Stomach (tissue), 9 donors: ENCODE data around the gene DUSP12. TPM values are rescaled to one million over a fixed set of nuclear protein-coding genes. Genes with fewer than 3 reads are reported as not detected.
A peak's percentile ranks its signal among the peaks of the same experiment; 100 is the strongest.

Source experiments
- DNase-seq, 2 donors: peaks; one replicate each; pipeline versions ENCODE4 v3.0.0 to v3.0.0-alpha.2; 2013 to 2019
- H3K27ac ChIP-seq, 5 donors: fragments of 200-600 bp in 4 of 5; sonication (generic) in 4 of 5; one replicate each; pipeline ENCODE4 v1.5.1; 2013 to 2019; ENCODE audit warnings: mild to moderate bottlenecking in 1 of 5, moderate library complexity in 1 of 5
- H3K27me3 ChIP-seq, 3 donors: fragments of 200-600 bp; sonication (generic); one replicate each; pipeline ENCODE4 v1.5.1; 2017 to 2019; ENCODE audit warnings: mixed run types in 1 of 3
- H3K36me3 ChIP-seq, 4 donors: fragments of 200-600 bp; sonication (generic); 1 replicate in 3 of 4; 2 replicates in 1 of 4; pipeline ENCODE4 v1.5.1; 2016 to 2019
- H3K4me1 ChIP-seq, 4 donors: fragments of 200-600 bp; sonication (generic); one replicate each; pipeline ENCODE4 v1.5.1; 2016 to 2019
- H3K4me3 ChIP-seq, 4 donors: fragments of 200-600 bp; sonication (generic) in 3 of 4; one replicate each; pipeline ENCODE4 v1.5.1; 2016 to 2019; ENCODE audit warnings: mild to moderate bottlenecking in 1 of 4
- H3K9me3 ChIP-seq, 4 donors: fragments of 200-600 bp; sonication (generic); one replicate each; pipeline ENCODE4 v1.5.1; 2016 to 2019
- EP300 ChIP-seq: sonication (generic); formaldehyde crosslinking; IDR thresholded peaks from one replicate; pipeline ENCODE4 v1.6.1; 2017; ENCODE audit warnings: antibody characterized with exemption
- POLR2A ChIP-seq, 4 donors: fragments of 450-650 bp; IDR thresholded peaks; one replicate each; pipeline ENCODE4 v1.6.1; 2016; ENCODE audit warnings: antibody characterized with exemption in 4 of 4, control low read depth in 2 of 4, mild to moderate bottlenecking in 1 of 4, moderate library complexity in 1 of 4
- POLR2AphosphoS5 ChIP-seq, 3 donors: sonication (generic); formaldehyde crosslinking; IDR thresholded peaks; one replicate each; pipeline ENCODE4 v1.6.1; 2016; ENCODE audit warnings: antibody characterized with exemption in 3 of 3
- WGBS, 5 donors: extraction: QIAGEN DNeasy Blood & Tissue Kit in 3 of 5; methylation state at CpG; one replicate each; pipeline versions ENCODE4 v1.1.5 to v1.1.7; 2013 to 2018; 5-methylcytosine and 5-hydroxymethylcytosine counted together
- intact Hi-C: fragments of 100-400 bp; cut with DNase I; formaldehyde crosslinking; loops from one replicate; pipeline ENCODE4 v1.15.1; 2023; ENCODE audit warnings: low total_unique reads
- polyA plus RNA-seq, 3 donors: library from polyadenylated mRNA; stranded (reverse); fragments of 200-250 nt; gene quantifications; one replicate each; pipeline ENCODE4 v1.2.3, GENCODE V29; 2013
- total RNA-seq, 5 donors: library from RNA; depleted of rRNA; stranded (reverse); fragments of >200 nt; gene quantifications; one replicate each; pipeline versions ENCODE4 v1.1.0 to v1.2.3, GENCODE V29; 2014 to 2016
- TF ChIP-seq, protein P1 (sequence below), 7 experiments: fragments of 450-650 bp in 4 of 7; fragments of 200-600 bp in 3 of 7; sonication (generic) in 3 of 7; IDR thresholded peaks; one replicate each; pipeline ENCODE4 v1.5.1; 2016 to 2019; ENCODE audit warnings: antibody characterized with exemption in 7 of 7, control low read depth in 2 of 7, mild to moderate bottlenecking in 1 of 7
- donor health status: healthy with polysubstance abuse.
- donor health status: Bipolar disorder and iron deficiency.
- donor health status: healthy.

The DUSP12 gene
- total and polyA plus RNA-seq, 8 donors = 1.8 to 39.1 (median 21.2) TPM

DNA sequence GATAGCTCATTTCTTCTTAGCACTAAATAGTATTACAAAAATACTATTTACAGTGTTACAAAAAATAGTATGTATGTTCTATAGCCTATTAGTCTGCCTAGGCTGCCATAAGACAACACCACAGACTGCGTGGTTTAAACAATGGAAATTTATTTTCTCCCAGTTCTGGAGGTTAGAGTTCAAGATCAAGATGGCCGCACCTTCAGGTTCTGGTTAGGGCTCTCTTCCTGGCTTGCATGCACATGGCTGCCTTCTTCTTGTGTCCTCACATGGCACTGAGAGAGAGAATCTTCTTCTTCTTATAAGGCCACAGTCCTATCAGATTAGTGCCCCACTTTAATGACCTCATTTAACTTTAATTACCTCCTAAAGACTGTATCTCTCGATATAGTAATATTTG is 20.7 kb downstream of the DUSP12 start:
- Histone ChIP-seq H3K9me3 (no peaks in the 10 kb centered on the region), H3K27me3 (no peaks in the 10 kb centered on the region), H3K36me3 (peaks cover 0 to 7% (median 0%) of the 10 kb centered on the region in 4 donors), H3K4me3 (no peak overlapping the region), H3K4me1 (peaks cover 14 to 81% (median 45%) of the 10 kb centered on the region in 4 donors), H3K27ac (no peak overlapping the region)
- intact Hi-C loops = no loop called here
- WGBS, 5 donors = 88 to 94% (median 93%) methylated on average over 3 of the region's 3 CpGs
- TF ChIP-seq, protein P1, sequence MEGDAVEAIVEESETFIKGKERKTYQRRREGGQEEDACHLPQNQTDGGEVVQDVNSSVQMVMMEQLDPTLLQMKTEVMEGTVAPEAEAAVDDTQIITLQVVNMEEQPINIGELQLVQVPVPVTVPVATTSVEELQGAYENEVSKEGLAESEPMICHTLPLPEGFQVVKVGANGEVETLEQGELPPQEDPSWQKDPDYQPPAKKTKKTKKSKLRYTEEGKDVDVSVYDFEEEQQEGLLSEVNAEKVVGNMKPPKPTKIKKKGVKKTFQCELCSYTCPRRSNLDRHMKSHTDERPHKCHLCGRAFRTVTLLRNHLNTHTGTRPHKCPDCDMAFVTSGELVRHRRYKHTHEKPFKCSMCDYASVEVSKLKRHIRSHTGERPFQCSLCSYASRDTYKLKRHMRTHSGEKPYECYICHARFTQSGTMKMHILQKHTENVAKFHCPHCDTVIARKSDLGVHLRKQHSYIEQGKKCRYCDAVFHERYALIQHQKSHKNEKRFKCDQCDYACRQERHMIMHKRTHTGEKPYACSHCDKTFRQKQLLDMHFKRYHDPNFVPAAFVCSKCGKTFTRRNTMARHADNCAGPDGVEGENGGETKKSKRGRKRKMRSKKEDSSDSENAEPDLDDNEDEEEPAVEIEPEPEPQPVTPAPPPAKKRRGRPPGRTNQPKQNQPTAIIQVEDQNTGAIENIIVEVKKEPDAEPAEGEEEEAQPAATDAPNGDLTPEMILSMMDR (IDR thresholded peaks at IDR 0.05) = no peak
- no peak for TF ChIP-seq POLR2AphosphoS5 (IDR thresholded peaks at IDR 0.05)
- TF ChIP-seq POLR2A (IDR thresholded peaks at IDR 0.05) = no peak
- TF ChIP-seq EP300 = no peak
- DNase-seq = no peak

DNA sequence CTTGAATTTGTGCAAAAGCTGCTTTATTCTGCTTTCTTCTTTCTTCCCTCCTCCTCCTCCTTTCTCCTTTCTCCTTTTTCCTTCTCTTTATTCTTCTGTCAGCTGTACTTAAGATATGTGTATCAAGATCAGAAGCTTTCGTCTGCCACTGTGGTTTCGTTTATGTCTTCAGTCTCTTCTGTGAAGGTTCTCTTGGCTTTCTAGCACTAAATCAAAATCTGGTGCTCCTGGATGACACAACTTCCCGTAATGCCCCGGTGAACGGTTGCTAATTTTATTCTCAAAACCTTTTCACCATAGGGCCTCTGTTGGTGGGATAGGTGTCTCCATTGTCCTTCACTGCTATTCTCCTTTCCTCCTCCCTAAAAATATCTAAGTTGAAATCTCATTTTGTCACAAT is 21.6 kb downstream of the DUSP12 start:
- Histone ChIP-seq H3K9me3 (no peaks in the 10 kb centered on the region), H3K27me3 (no peaks in the 10 kb centered on the region), H3K27ac (peak overlapping the region in 2 of 5 donors; percentile 26 to 61), H3K4me1 (peaks cover 14 to 81% (median 46%) of the 10 kb centered on the region in 4 donors), H3K36me3 (peaks cover 0 to 7% (median 0%) of the 10 kb centered on the region in 4 donors), H3K4me3 (no peak overlapping the region)
- TF ChIP-seq, protein P1 (IDR thresholded peaks at IDR 0.05) = no peak
- TF ChIP-seq POLR2AphosphoS5 (IDR thresholded peaks at IDR 0.05) (no peak), POLR2A (IDR thresholded peaks at IDR 0.05) (no peak), EP300 (no peak)
- 66 to 75% (median 67%) methylated on average over 5 of the region's 5 CpGs for WGBS, 5 donors
- intact Hi-C loops = no loop called here
- DNase-seq = no peak

DNA sequence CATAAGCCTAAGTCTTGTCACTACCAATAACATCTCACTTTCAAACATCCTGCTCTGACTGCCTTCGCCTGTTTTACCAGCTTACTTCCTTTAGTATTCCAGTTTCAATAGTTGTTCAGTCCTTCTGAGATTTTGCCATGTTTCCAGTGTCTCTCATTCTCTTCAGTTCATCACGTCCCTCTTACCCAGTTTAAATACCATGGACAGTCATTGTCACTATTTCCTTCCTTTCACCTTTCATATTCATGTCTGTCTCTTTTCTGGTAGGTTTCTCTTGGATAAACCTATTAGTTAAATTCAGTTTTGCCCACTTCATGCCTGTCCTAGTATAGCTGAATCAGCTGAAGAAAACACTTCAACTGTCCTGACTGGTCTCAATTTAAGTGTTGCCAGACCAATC is 22.4 kb downstream of the DUSP12 start:
- Histone ChIP-seq H3K27me3 (no peaks in the 10 kb centered on the region), H3K9me3 (no peaks in the 10 kb centered on the region), H3K4me1 (peaks cover 13 to 77% (median 46%) of the 10 kb centered on the region in 4 donors), H3K27ac (peak overlapping the region in 2 of 5 donors; percentile 60 to 61), H3K36me3 (peaks cover 0 to 7% (median 0%) of the 10 kb centered on the region in 4 donors), H3K4me3 (no peak overlapping the region)
- intact Hi-C loops = no loop called here
- no peak for DNase-seq
- TF ChIP-seq EP300 (no peak), POLR2A (IDR thresholded peaks at IDR 0.05) (no peak), POLR2AphosphoS5 (IDR thresholded peaks at IDR 0.05) (no peak)
- TF ChIP-seq, protein P1 (IDR thresholded peaks at IDR 0.05) = no peak
- 74 to 85% (median 80%) methylated on average over 2 of the region's 2 CpGs for WGBS, 5 donors

DNA sequence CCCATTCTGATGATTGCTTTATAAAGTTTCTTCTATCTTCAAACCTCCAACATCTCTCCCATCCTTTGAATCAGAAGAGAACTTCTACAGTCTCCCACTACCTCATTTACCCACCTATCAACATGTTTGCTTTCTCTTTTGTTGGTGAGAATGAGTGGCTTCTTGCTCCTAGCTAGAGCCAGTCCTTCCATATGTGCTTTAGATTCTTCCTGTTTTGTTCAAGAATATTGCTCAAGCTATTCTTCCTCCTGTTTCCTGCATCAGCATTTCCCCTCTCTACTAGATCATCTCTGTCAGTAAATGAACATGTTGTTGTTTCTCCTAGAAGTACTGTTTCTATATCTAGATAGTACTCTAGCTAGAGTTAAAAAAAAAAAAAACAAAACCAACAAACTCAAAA is 22.8 kb downstream of the DUSP12 start:
- no peak for TF ChIP-seq EP300
- Histone ChIP-seq H3K27ac (peak overlapping the region in 2 of 5 donors; percentile 60 to 61), H3K36me3 (peaks cover 0 to 7% (median 0%) of the 10 kb centered on the region in 4 donors), H3K4me3 (no peak overlapping the region), H3K4me1 (peaks cover 9 to 73% (median 43%) of the 10 kb centered on the region in 4 donors), H3K9me3 (no peaks in the 10 kb centered on the region), H3K27me3 (no peaks in the 10 kb centered on the region)
- intact Hi-C loops = no loop called here
- DNase-seq = no peak

DNA sequence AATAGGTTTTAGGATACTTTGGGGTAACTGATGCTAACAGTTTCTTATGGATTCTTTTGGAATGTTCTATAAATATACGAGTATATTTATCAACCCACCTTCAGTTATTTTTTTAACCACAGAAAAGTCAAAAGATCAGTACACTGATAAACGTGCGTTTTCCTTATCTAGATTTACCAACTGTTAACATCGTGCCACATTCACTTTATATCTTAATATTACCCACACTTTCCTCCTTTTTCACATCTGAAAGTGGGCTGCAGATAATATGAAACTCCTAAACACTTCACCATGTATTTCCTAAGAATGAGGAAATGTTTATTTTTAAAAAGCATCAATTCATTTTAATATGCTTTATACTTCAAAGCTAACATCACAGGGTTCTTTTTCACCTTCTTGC is 24.2 kb downstream of the DUSP12 start:
- TF ChIP-seq, protein P1 (IDR thresholded peaks at IDR 0.05) = no peak
- TF ChIP-seq EP300 (no peak), POLR2AphosphoS5 (IDR thresholded peaks at IDR 0.05) (no peak), POLR2A (IDR thresholded peaks at IDR 0.05) (no peak)
- Histone ChIP-seq H3K4me1 (peaks cover 0 to 65% (median 30%) of the 10 kb centered on the region in 4 donors), H3K4me3 (no peak overlapping the region), H3K27me3 (no peaks in the 10 kb centered on the region), H3K9me3 (no peaks in the 10 kb centered on the region), H3K27ac (peak overlapping the region in 1 of 5 donors; percentile 61), H3K36me3 (peaks cover 0 to 14% (median 3%) of the 10 kb centered on the region in 4 donors)
- WGBS, 5 donors = 26 to 50% (median 31%) methylated on average over 4 of the region's 4 CpGs
- intact Hi-C loops = no loop called here
- DNase-seq = no peak
